Stomach (tissue), 4 donors: ENCODE measurements around the gene OLFML1.

Experiments
- EP300 ChIP-seq: sonication (generic); formaldehyde crosslinking; IDR thresholded peaks from one replicate; pipeline ENCODE4 v1.6.1; 2017; ENCODE audit warnings: antibody characterized with exemption
- POLR2A ChIP-seq, 4 donors: fragments of 450-650 bp; IDR thresholded peaks; one replicate each; pipeline ENCODE4 v1.6.1; 2016; ENCODE audit warnings: antibody characterized with exemption in 4 of 4, control low read depth in 2 of 4, mild to moderate bottlenecking in 1 of 4, moderate library complexity in 1 of 4
- POLR2AphosphoS5 ChIP-seq, 3 donors: sonication (generic); formaldehyde crosslinking; IDR thresholded peaks; one replicate each; pipeline ENCODE4 v1.6.1; 2016; ENCODE audit warnings: antibody characterized with exemption in 3 of 3
- TF ChIP-seq, protein P1 (sequence below), 7 experiments: fragments of 450-650 bp in 4 of 7; fragments of 200-600 bp in 3 of 7; sonication (generic) in 3 of 7; IDR thresholded peaks; one replicate each; pipeline ENCODE4 v1.5.1; 2016 to 2019; ENCODE audit warnings: antibody characterized with exemption in 7 of 7, control low read depth in 2 of 7, mild to moderate bottlenecking in 1 of 7

DNA sequence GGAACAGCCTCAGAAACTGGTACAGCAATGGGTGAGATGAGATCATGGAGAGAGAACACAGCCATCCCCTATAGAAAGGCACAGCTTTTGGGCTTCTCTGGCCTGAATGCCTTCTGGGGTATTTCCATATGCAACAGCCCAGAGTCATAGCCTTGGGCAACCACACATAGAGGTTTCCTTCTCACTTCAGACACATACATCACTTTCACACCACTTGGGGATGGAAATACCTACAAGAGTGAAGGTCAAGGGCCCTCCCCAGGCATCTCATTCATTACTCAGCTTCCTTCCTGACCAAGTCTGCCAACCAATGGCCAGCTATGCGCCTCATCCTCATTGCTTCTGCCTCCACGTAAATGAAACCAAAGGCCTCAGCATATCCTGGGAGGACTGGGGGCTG lies 17.7 kb upstream of the OLFML1 start:
- TF ChIP-seq, protein P1, sequence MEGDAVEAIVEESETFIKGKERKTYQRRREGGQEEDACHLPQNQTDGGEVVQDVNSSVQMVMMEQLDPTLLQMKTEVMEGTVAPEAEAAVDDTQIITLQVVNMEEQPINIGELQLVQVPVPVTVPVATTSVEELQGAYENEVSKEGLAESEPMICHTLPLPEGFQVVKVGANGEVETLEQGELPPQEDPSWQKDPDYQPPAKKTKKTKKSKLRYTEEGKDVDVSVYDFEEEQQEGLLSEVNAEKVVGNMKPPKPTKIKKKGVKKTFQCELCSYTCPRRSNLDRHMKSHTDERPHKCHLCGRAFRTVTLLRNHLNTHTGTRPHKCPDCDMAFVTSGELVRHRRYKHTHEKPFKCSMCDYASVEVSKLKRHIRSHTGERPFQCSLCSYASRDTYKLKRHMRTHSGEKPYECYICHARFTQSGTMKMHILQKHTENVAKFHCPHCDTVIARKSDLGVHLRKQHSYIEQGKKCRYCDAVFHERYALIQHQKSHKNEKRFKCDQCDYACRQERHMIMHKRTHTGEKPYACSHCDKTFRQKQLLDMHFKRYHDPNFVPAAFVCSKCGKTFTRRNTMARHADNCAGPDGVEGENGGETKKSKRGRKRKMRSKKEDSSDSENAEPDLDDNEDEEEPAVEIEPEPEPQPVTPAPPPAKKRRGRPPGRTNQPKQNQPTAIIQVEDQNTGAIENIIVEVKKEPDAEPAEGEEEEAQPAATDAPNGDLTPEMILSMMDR (IDR thresholded peaks at IDR 0.05): no peak
- no peak for TF ChIP-seq POLR2A (IDR thresholded peaks at IDR 0.05)
- no peak for TF ChIP-seq POLR2AphosphoS5 (IDR thresholded peaks at IDR 0.05)
- no peak for TF ChIP-seq EP300
